ENCODE measurements around the gene PLCB3. TPM values are rescaled to one million over a fixed set of nuclear protein-coding genes. Genes with fewer than 3 reads are reported as not detected.

The PLCB3 gene
- total and polyA plus RNA-seq, 2 experiments from 2014 or later, result 28.1 to 103 TPM

- no peak for TF ChIP-seq EZH2 (IDR thresholded peaks at IDR 0.05; ENCODE audit: low read depth, unreplicated experiment)
- TF ChIP-seq CTCF (conservative IDR thresholded peaks at IDR 0.05; ENCODE audit: low read depth in 2 of 2), result no peak
- no peak for TF ChIP-seq REST (IDR thresholded peaks at IDR 0.05; ENCODE audit: unreplicated experiment)
- TF ChIP-seq JUNB (IDR thresholded peaks at IDR 0.05; ENCODE audit: unreplicated experiment), result no peak
- no peak for TF ChIP-seq ZNF114 (CRISPR knock-in tag; IDR thresholded peaks at IDR 0.05)
- no peak for TF ChIP-seq ZNF331 (CRISPR knock-in tag; IDR thresholded peaks at IDR 0.05; ENCODE audit: low read depth)
- no peak for TF ChIP-seq NANOG (IDR thresholded peaks at IDR 0.05; ENCODE audit: borderline replicate concordance)
- no peak for TF ChIP-seq POLR2AphosphoS5 (IDR thresholded peaks at IDR 0.05; ENCODE audit: low read depth)
Measured at GRCh38 chr11:64288353-64288750, 37.0 kb downstream of the PLCB3 start (continued).

- peaks cover 63% of the 10 kb centered on the region for H3K27me3 ChIP-seq (ENCODE audit: insufficient read depth)
- DNase-seq (ENCODE audit: low spot score) (no peak), ATAC-seq (no peak)
- no peak for TF ChIP-seq STAT1 (IDR thresholded peaks at IDR 0.05; ENCODE audit: unreplicated experiment)
- no peak for TF ChIP-seq CTCF (conservative IDR thresholded peaks at IDR 0.05; ENCODE audit: low read depth in 2 of 2)
- no peak for TF ChIP-seq POLR2AphosphoS5 (IDR thresholded peaks at IDR 0.05; ENCODE audit: low read depth)
- H3K79me2 ChIP-seq (replicated peaks; ENCODE audit: insufficient read depth), result no peaks in the 10 kb centered on the region
- no peak overlapping the region for H3K4me2 ChIP-seq
- H3K4me1 ChIP-seq (ENCODE audit: insufficient read depth), result peaks cover 2% of the 10 kb centered on the region; the same call in 1 of the 2 replicates
- Mint-ChIP-seq H3K36me3 (ENCODE audit: low read depth) (no peaks in the 10 kb centered on the region; the same call in 2 of the 3 replicates), H3K9me3 (no peaks in the 10 kb centered on the region; the same call in 1 of the 3 replicates), H3K4me3 (no peak overlapping the region; the same call in 2 of the 3 replicates), H3K27me3 (ENCODE audit: insufficient read depth, low read depth, poor library complexity) (peaks cover 57% of the 10 kb centered on the region), H3K27ac (no peak overlapping the region), H3K4me1 (peaks cover 11% of the 10 kb centered on the region)
- H3K9me2 ChIP-seq (ENCODE audit: insufficient read depth), result no peaks in the 10 kb centered on the region
- peaks cover 3% of the 10 kb centered on the region; the same call in 1 of the 2 replicates for H4K20me1 ChIP-seq (replicated peaks; ENCODE audit: insufficient read depth)
- H3K36me3 ChIP-seq (ENCODE audit: insufficient read depth), result no peaks in the 10 kb centered on the region
- no peak overlapping the region for H2AFZ ChIP-seq
- H3K4me3 ChIP-seq, result no peak overlapping the region
- no peak overlapping the region for H3K27ac ChIP-seq (ENCODE audit: low read depth)
- peaks cover 9% of the 10 kb centered on the region; the same call in 1 of the 2 replicates for H3F3A ChIP-seq (replicated peaks; ENCODE audit: low read depth)
Measured at GRCh38 chr11:64289002-64289564, 37.8 kb downstream of the PLCB3 start.
